ENCODE data around the gene ERGIC2.
A peak's percentile ranks its signal among the peaks of the same experiment; 100 is the strongest.

ERGIC2 gene

DNA sequence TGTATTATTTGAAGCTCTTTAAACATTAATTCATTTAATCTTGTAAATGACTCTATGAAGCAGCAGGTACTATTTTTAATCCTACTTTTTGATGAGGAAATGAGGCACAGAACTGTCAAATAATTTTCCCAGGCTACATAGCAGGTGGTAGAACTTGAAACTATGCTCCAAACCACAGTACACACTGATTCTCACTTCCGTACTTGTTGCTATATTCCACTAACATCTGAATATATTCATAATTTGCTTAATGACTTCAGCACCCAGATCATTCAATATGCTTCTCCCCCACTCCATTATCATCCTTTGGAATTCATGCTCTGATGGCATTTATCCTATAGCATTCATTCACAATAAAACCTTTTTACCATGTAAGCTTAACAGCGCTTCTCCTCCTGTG, 4.9 kb downstream of the ERGIC2 start:
- no peak for DNase-seq (ENCODE audit: low read depth)
- H3K4me3 ChIP-seq (ENCODE audit: low read depth, low read length) = no peak overlapping the region
- TF ChIP-seq, protein P1, sequence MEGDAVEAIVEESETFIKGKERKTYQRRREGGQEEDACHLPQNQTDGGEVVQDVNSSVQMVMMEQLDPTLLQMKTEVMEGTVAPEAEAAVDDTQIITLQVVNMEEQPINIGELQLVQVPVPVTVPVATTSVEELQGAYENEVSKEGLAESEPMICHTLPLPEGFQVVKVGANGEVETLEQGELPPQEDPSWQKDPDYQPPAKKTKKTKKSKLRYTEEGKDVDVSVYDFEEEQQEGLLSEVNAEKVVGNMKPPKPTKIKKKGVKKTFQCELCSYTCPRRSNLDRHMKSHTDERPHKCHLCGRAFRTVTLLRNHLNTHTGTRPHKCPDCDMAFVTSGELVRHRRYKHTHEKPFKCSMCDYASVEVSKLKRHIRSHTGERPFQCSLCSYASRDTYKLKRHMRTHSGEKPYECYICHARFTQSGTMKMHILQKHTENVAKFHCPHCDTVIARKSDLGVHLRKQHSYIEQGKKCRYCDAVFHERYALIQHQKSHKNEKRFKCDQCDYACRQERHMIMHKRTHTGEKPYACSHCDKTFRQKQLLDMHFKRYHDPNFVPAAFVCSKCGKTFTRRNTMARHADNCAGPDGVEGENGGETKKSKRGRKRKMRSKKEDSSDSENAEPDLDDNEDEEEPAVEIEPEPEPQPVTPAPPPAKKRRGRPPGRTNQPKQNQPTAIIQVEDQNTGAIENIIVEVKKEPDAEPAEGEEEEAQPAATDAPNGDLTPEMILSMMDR (IDR thresholded peaks at IDR 0.05; ENCODE audit: control insufficient read depth, extremely low read depth, insufficient read depth) = no peak

DNA sequence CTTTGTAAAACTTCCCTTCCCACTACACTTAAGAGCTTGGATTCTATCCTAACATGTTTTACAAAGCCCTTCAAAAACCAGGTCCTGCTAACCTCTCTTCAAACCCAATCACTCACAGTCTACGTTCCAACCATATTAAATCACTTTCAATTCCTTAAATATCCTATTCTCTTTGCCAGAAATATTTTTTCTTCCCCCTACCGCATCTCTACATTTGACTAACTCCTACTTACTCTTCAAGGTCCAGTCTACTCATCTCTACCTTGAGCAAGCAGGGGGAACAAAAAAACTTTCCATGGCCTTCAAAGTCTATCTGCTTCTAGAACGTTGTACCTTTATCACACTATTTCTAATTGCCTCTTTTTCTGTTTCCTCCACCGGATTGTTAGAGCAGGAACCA, 6.1 kb downstream of the ERGIC2 start:
- no peak overlapping the region for H3K4me3 ChIP-seq (ENCODE audit: low read depth, low read length)
- TF ChIP-seq, protein P1 (IDR thresholded peaks at IDR 0.05; ENCODE audit: control insufficient read depth, extremely low read depth, insufficient read depth) = no peak
- DNase-seq (ENCODE audit: low read depth) = no peak

DNA sequence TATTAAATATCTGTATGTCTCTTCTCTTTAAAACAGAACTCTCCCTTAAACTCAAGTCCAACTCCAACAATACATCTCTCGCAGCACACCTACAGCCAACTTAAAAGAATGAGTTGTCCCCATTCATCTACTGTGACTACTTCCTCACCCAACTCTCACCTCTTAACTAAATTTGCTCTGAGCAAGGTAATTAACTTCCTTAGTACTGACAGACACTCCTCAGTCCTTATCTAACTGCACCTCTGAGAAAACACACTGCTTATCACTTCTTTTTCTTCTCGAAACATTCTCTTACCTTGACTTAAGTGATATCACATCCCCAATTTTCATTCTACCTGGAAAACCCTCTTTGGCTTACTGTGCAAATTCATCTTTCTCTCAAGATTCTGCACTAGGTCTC, 7.0 kb downstream of the ERGIC2 start:
- TF ChIP-seq, protein P1 (IDR thresholded peaks at IDR 0.05; ENCODE audit: control insufficient read depth, extremely low read depth, insufficient read depth) = no peak
- no peak overlapping the region for H3K4me3 ChIP-seq (ENCODE audit: low read depth, low read length)
- no peak for DNase-seq (ENCODE audit: low read depth)

DNA sequence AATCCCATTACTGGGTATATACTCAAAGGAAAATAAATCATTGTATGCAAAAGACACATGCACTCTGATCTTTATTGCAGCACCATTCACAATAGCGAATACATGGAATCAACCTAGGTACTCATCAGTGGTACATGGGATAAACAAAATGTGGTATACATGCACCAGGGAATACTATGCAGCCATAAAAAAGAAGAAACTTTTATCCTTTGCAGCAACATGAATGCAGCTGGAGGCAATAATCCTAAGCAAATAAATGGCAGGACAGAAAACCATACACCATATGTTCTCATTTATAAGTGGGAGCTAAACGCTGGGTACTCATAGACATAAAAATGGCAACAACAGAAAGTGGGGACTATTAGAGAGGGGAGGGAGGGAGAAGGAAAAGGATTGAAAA, 15.9 kb downstream of the ERGIC2 start:
- no peak overlapping the region for H3K4me3 ChIP-seq (ENCODE audit: low read depth, low read length)
- TF ChIP-seq, protein P1 (IDR thresholded peaks at IDR 0.05; ENCODE audit: control insufficient read depth, extremely low read depth, insufficient read depth) = no peak
- DNase-seq (ENCODE audit: low read depth) = no peak

DNA sequence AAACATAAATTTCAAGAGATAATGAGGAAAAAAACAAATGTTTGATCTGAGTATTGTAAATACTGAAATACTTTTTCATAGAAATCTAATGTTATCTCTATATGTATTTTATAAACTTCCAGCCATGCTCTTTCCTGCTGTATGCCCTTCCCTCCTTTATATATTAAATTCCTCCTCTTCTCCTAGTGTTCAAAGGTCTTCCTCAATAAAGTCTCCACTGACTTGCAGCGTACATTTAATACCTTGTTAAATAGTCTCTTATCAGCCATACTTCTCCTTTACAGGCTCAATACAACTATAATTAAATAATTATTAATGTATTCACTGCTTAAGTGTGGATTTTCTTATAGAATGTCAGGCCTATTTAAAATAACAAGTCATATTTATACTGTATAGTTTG, 26.0 kb downstream of the ERGIC2 start:
- DNase-seq (ENCODE audit: low read depth) = no peak
- TF ChIP-seq, protein P1 (IDR thresholded peaks at IDR 0.05; ENCODE audit: control insufficient read depth, extremely low read depth, insufficient read depth) = no peak
- no peak overlapping the region for H3K4me3 ChIP-seq (ENCODE audit: low read depth, low read length)

DNA sequence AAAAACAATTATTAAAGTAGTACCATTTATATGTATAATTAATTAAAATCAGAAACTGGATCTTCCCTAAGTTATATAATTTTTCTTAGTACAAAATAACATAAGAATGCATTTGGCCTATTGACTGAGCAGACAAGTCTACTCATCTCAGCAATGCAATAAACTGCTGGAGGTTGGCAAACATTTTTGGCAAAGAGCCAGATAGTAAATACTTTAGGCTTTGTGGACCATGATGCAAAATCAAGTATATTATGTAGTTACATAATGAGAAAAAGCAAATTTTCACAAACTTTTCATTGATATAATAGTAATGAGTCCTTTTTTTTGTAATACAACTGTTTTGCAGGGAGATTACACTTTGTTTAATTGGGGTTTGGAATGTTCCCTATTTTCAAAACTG, 30.9 kb downstream of the ERGIC2 start:
- TF ChIP-seq, protein P1 (IDR thresholded peaks at IDR 0.05; ENCODE audit: control insufficient read depth, extremely low read depth, insufficient read depth) = no peak
- DNase-seq (ENCODE audit: low read depth) = peak; percentile 67
- H3K4me3 ChIP-seq (ENCODE audit: low read depth, low read length) = no peak overlapping the region

DNA sequence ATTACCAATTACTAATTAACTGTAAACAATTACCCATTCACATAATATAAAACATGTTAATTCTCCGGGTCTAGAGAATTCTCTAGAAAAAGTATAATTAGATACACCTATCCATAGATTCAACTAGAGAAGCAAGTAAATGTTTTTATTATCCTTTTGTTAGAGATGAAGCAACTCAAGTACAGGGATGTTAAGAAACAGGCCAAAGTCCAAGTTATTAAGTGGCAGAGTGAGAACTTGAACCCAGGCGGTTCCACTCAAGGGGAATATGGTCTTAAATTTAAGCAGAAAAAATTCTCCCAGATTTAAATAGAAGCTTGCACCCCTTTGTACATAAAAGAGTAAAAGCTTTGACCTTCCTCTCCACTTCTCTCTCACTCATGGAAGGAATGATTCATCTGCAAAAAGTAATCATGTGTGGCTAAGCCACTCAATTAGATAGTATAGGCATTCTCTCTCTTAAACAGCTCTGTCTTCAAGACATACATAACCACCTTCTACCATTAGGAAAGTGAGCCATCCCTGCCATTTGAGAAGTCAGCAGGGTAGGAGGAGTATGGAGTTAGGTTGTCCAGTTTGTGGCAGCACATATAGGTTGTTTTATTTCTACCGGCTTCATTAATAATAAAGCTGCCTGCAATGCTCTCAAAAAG, 34.1 kb downstream of the ERGIC2 start:
- DNase-seq (ENCODE audit: low read depth) = no peak
- no peak overlapping the region for H3K4me3 ChIP-seq (ENCODE audit: low read depth, low read length)
- TF ChIP-seq, protein P1 (IDR thresholded peaks at IDR 0.05; ENCODE audit: control insufficient read depth, extremely low read depth, insufficient read depth) = no peak

All from LNCaP clone FGC (cell line).